ENCODE data around the gene PCDHA7.
"Not testable (repeated sequence)": the region's sequence is repeated elsewhere in the genome, so short reads cannot be mapped to it uniquely, and the experiment has no call there.

The PCDHA7 gene

GRCh38 chr5:140833993-140834392 lies at the start of gene PCDHA7:
Gene PCDHA7, plus strand, starts transcription at chr5:140834269. Its CDS starts 115 bp downstream, at chr5:140834384.
- DNase-seq: no peak

GRCh38 chr5:140785905-140786686 lies 48.0 kb upstream of the PCDHA7 start, which contains the start of gene PCDHA1:
Gene PCDHA1, plus strand, starts transcription at chr5:140786140.
- no peak for DNase-seq

GRCh38 chr5:140787422-140787821 lies 46.6 kb upstream of the PCDHA7 start:
- not testable (repeated sequence) for DNase-seq

GRCh38 chr5:140787849-140788504 lies 46.1 kb upstream of the PCDHA7 start:
- not testable (repeated sequence) for DNase-seq

GRCh38 chr5:140791089-140791488 lies 43.0 kb upstream of the PCDHA7 start:
- no peak for DNase-seq

- no peak for DNase-seq
Observed at GRCh38 chr5:140794595-140795258, 39.3 kb upstream of the PCDHA7 start, which contains the start of gene PCDHA2. Gene PCDHA2, plus strand, starts transcription at chr5:140794852.

- DNase-seq: no peak
Observed at GRCh38 chr5:140795259-140795641, 38.8 kb upstream of the PCDHA7 start.

GRCh38 chr5:140796072-140796717 lies 37.9 kb upstream of the PCDHA7 start:
- DNase-seq: not testable (repeated sequence)

GRCh38 chr5:140796718-140797095 lies 37.4 kb upstream of the PCDHA7 start:
- DNase-seq: no peak

GRCh38 chr5:140800816-140801493 lies 33.1 kb upstream of the PCDHA7 start, which contains the start of gene PCDHA3:
Gene PCDHA3, plus strand, starts transcription at chr5:140801057.
- no peak for DNase-seq

GRCh38 chr5:140801494-140801841 lies 32.6 kb upstream of the PCDHA7 start:
- DNase-seq: no peak

GRCh38 chr5:140802381-140802780 lies 31.7 kb upstream of the PCDHA7 start:
- DNase-seq: not testable (repeated sequence)

- DNase-seq: no peak
Observed at GRCh38 chr5:140802781-140803271, 31.2 kb upstream of the PCDHA7 start.

- DNase-seq: no peak
Observed at GRCh38 chr5:140806834-140807775, 27.0 kb upstream of the PCDHA7 start, which contains the start of gene PCDHA4. Gene PCDHA4, plus strand, starts transcription at chr5:140807068.

GRCh38 chr5:140808241-140808888 lies 25.7 kb upstream of the PCDHA7 start:
- DNase-seq: not testable (repeated sequence)

- no peak for DNase-seq
Observed at GRCh38 chr5:140808889-140809291, 25.2 kb upstream of the PCDHA7 start.

- DNase-seq: no peak
Observed at GRCh38 chr5:140821375-140822280, 12.4 kb upstream of the PCDHA7 start, which contains the start of gene PCDHA5. Gene PCDHA5, plus strand, starts transcription at chr5:140821613.

GRCh38 chr5:140822281-140822629 lies 11.8 kb upstream of the PCDHA7 start:
- DNase-seq: no peak

- not testable (repeated sequence) for DNase-seq
Observed at GRCh38 chr5:140822969-140823368, 11.1 kb upstream of the PCDHA7 start.
